ENCODE data around the gene LAMC1. TPM values are rescaled to one million over a fixed set of nuclear protein-coding genes. Genes with fewer than 3 reads are reported as not detected.

The LAMC1 gene
- total and polyA plus RNA-seq, 3 donors from 2014 or later: 64.5 to 112 (median 106) TPM

GRCh38 chr1:183114441-183114840 lies 91.2 kb downstream of the LAMC1 start:
- 92 to 95% methylated on average over 9 of the region's 9 CpGs for WGBS, 2 donors
- no peak overlapping the region for H3K27ac ChIP-seq
- no peaks in the 10 kb centered on the region for H3K27me3 ChIP-seq
- intact Hi-C loops (cut with DNase I; ENCODE audit: low total_unique reads): no loop called here
- H3K4me3 ChIP-seq: no peak overlapping the region
- no peaks in the 10 kb centered on the region for H3K9me3 ChIP-seq
- H3K4me1 ChIP-seq: no peaks in the 10 kb centered on the region
- no peak for DNase-seq
- no peak for TF ChIP-seq POLR2A (IDR thresholded peaks at IDR 0.05)
- TF ChIP-seq, protein P1, sequence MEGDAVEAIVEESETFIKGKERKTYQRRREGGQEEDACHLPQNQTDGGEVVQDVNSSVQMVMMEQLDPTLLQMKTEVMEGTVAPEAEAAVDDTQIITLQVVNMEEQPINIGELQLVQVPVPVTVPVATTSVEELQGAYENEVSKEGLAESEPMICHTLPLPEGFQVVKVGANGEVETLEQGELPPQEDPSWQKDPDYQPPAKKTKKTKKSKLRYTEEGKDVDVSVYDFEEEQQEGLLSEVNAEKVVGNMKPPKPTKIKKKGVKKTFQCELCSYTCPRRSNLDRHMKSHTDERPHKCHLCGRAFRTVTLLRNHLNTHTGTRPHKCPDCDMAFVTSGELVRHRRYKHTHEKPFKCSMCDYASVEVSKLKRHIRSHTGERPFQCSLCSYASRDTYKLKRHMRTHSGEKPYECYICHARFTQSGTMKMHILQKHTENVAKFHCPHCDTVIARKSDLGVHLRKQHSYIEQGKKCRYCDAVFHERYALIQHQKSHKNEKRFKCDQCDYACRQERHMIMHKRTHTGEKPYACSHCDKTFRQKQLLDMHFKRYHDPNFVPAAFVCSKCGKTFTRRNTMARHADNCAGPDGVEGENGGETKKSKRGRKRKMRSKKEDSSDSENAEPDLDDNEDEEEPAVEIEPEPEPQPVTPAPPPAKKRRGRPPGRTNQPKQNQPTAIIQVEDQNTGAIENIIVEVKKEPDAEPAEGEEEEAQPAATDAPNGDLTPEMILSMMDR (IDR thresholded peaks at IDR 0.05): no peak
- no peaks in the 10 kb centered on the region for H3K36me3 ChIP-seq (ENCODE audit: low read depth, missing control alignments)

GRCh38 chr1:183116416-183116815 lies 93.2 kb downstream of the LAMC1 start:
- intact Hi-C loops (cut with DNase I; ENCODE audit: low total_unique reads): no loop called here
- WGBS, 2 donors: 70 to 75% methylated on average over 4 of the region's 4 CpGs
- H3K36me3 ChIP-seq (ENCODE audit: low read depth, missing control alignments): no peaks in the 10 kb centered on the region

GRCh38 chr1:183121609-183122008 lies 98.4 kb downstream of the LAMC1 start:
- H3K27ac ChIP-seq: no peak overlapping the region
- WGBS, 2 donors: 95 to 96% methylated on average over 3 of the region's 3 CpGs
- H3K4me3 ChIP-seq: no peak overlapping the region
- H3K27me3 ChIP-seq: no peaks in the 10 kb centered on the region
- peaks cover 3% of the 10 kb centered on the region for H3K36me3 ChIP-seq (ENCODE audit: low read depth, missing control alignments)
- DNase-seq: no peak
- intact Hi-C loops (cut with DNase I; ENCODE audit: low total_unique reads): no loop called here
- H3K4me1 ChIP-seq: no peaks in the 10 kb centered on the region
- no peaks in the 10 kb centered on the region for H3K9me3 ChIP-seq
- TF ChIP-seq, protein P1 (IDR thresholded peaks at IDR 0.05): no peak
- TF ChIP-seq POLR2A (IDR thresholded peaks at IDR 0.05): no peak

More at GRCh38 chr1:183116416-183116815, 93.2 kb downstream of the LAMC1 start:
- no peak overlapping the region for H3K27ac ChIP-seq
- no peak for TF ChIP-seq POLR2A (IDR thresholded peaks at IDR 0.05)
- TF ChIP-seq, protein P1 (IDR thresholded peaks at IDR 0.05): no peak
- no peaks in the 10 kb centered on the region for H3K9me3 ChIP-seq
- DNase-seq: no peak
- H3K27me3 ChIP-seq: no peaks in the 10 kb centered on the region
- no peaks in the 10 kb centered on the region for H3K4me1 ChIP-seq
- H3K4me3 ChIP-seq: no peak overlapping the region

DNA sequence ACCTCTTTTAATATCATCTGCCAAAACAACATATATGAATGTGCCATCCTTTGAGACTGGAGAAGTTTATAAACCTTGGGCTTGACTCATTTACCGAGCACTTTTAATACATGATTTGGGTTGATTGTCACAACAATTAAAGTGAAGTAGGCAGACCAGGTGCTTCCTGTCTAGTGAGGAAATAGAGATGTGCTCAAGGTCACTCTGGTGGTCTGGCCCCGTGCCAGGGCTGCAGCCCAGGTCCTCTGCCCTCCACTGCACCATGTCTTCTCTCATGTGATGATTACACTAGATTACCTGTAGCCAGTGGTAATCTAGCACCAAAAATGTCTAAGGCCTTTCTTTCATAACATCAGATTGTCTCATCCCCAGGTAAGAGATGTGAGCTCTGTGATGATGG lies 101.0 kb downstream of the LAMC1 start:
- no peaks in the 10 kb centered on the region for H3K4me1 ChIP-seq
- H3K36me3 ChIP-seq (ENCODE audit: low read depth, missing control alignments): peaks cover 3% of the 10 kb centered on the region
- 43 to 63% methylated on average over 2 of the region's 2 CpGs for WGBS, 2 donors
- intact Hi-C loops (cut with DNase I; ENCODE audit: low total_unique reads): no loop called here
- H3K27me3 ChIP-seq: no peaks in the 10 kb centered on the region
- H3K4me3 ChIP-seq: no peak overlapping the region
- TF ChIP-seq, protein P1 (IDR thresholded peaks at IDR 0.05): no peak
- no peak for TF ChIP-seq POLR2A (IDR thresholded peaks at IDR 0.05)
- no peak overlapping the region for H3K27ac ChIP-seq
- no peak for DNase-seq
- H3K9me3 ChIP-seq: no peaks in the 10 kb centered on the region

GRCh38 chr1:183125279-183125999 lies 102.2 kb downstream of the LAMC1 start:
- peak overlapping the region in 1 of 2 donors; percentile 8 for H3K27ac ChIP-seq
- H3K36me3 ChIP-seq (ENCODE audit: low read depth, missing control alignments): peaks cover 3% of the 10 kb centered on the region
- no peaks in the 10 kb centered on the region for H3K27me3 ChIP-seq
- WGBS, 2 donors: 91 to 92% methylated on average over 5 of the region's 5 CpGs
- H3K4me1 ChIP-seq: no peaks in the 10 kb centered on the region
- no peak overlapping the region for H3K4me3 ChIP-seq
- TF ChIP-seq POLR2A (IDR thresholded peaks at IDR 0.05): no peak
- TF ChIP-seq, protein P1 (IDR thresholded peaks at IDR 0.05): no peak
- DNase-seq: no peak
- intact Hi-C loops (cut with DNase I; ENCODE audit: low total_unique reads): no loop called here
- H3K9me3 ChIP-seq: no peaks in the 10 kb centered on the region
